SK-N-SH treated with all-trans-retinoic acid at 6 μM for 48 hours (cell line): Measurements from ENCODE around the gene CDR2L.

Source experiments
- ATAC-seq: fragments of 200-7000 bp; cut with Tn5 transposase; 3 replicates; pipeline ENCODE4 v1.9.1; 2020; ENCODE audit warnings: mild to moderate bottlenecking, moderate library complexity
- ARNTL ChIP-seq: fragments of 450-650 bp; formaldehyde crosslinking; IDR thresholded peaks from 2 replicates; pipeline ENCODE4 v1.5.0; 2020; ENCODE audit warnings: low read depth, mild to moderate bottlenecking, moderate library complexity, borderline replicate concordance
- CSDC2 ChIP-seq: fragments of 250-450 bp; sonication (Bioruptor Pico); IDR thresholded peaks from 2 replicates; pipeline ENCODE4 v1.5.0; 2020; ENCODE audit warnings: mild to moderate bottlenecking, moderate library complexity
- ESRRG ChIP-seq: fragments of 250-450 bp; sonication (Bioruptor Pico); IDR thresholded peaks from 2 replicates; pipeline ENCODE4 v1.6.1; 2021; ENCODE audit warnings: mild to moderate bottlenecking
- GLIS3 ChIP-seq: fragments of 250-450 bp; sonication (Bioruptor Pico); IDR thresholded peaks from 2 replicates; pipeline ENCODE4 v1.5.0; 2020; ENCODE audit warnings: mild to moderate bottlenecking, moderate library complexity
- ISL1 ChIP-seq: fragments of 250-450 bp; sonication (Bioruptor Pico); IDR thresholded peaks from 2 replicates; pipeline ENCODE4 v2.1.2; 2022; ENCODE audit warnings: mild to moderate bottlenecking, moderate library complexity
- OSR1 ChIP-seq: fragments of 250-450 bp; sonication (Bioruptor Pico); IDR thresholded peaks from 2 replicates; pipeline ENCODE4 v1.8.0; 2022; ENCODE audit warnings: moderate library complexity, mild to moderate bottlenecking, inconsistent platforms
- PPARA ChIP-seq: fragments of 250-450 bp; sonication (Bioruptor Pico); IDR thresholded peaks from 2 replicates; pipeline ENCODE4 v1.5.0; 2020; ENCODE audit warnings: mild to moderate bottlenecking, borderline replicate concordance
- RARB ChIP-seq: fragments of 250-450 bp; sonication (Bioruptor Pico); IDR thresholded peaks from 2 replicates; pipeline ENCODE4 v1.8.0; 2021; ENCODE audit warnings: mild to moderate bottlenecking, moderate library complexity
- SNAI2 ChIP-seq: fragments of 250-450 bp; sonication (Bioruptor Pico); IDR thresholded peaks from 2 replicates; pipeline ENCODE4 v1.5.0; 2020; ENCODE audit warnings: mild to moderate bottlenecking, moderate library complexity
- TCF4 ChIP-seq: fragments of 250-450 bp; sonication (Bioruptor Pico); IDR thresholded peaks from 2 replicates; pipeline ENCODE4 v1.8.0; 2021; ENCODE audit warnings: mild to moderate bottlenecking, moderate library complexity, borderline replicate concordance
- TOX ChIP-seq: fragments of 250-450 bp; sonication (Bioruptor Pico); IDR thresholded peaks from 2 replicates; pipeline ENCODE4 v1.8.0; 2021; ENCODE audit warnings: mild to moderate bottlenecking, moderate library complexity, borderline replicate concordance
- ZC3H10 ChIP-seq: fragments of 250-450 bp; sonication (Bioruptor Pico); IDR thresholded peaks from 2 replicates; pipeline ENCODE4 v1.5.1; 2021; ENCODE audit warnings: mild to moderate bottlenecking, moderate library complexity
- ZFP3 ChIP-seq: fragments of 250-450 bp; sonication (Bioruptor Pico); IDR thresholded peaks from 2 replicates; pipeline ENCODE4 v1.5.0; 2020; ENCODE audit warnings: mild to moderate bottlenecking, moderate library complexity
- ZFP30 ChIP-seq: fragments of 450-650 bp; formaldehyde crosslinking; IDR thresholded peaks from 2 replicates; pipeline ENCODE4 v1.5.0; 2022; ENCODE audit warnings: mild to moderate bottlenecking, moderate library complexity
- ZNF565 ChIP-seq: fragments of 450-650 bp; formaldehyde crosslinking; conservative IDR thresholded peaks from 2 replicates; pipeline ENCODE4 v1.5.0; 2020; ENCODE audit warnings: low read depth, mild to moderate bottlenecking, moderate library complexity
- ZNF8 ChIP-seq: fragments of 450-650 bp; formaldehyde crosslinking; IDR thresholded peaks from 2 replicates; pipeline ENCODE4 v1.5.0; 2020; ENCODE audit warnings: mild to moderate bottlenecking, moderate library complexity
- TF ChIP-seq, protein P1 (sequence below): fragments of 250-450 bp; sonication (Bioruptor Pico); IDR thresholded peaks from 2 replicates; pipeline ENCODE4 v1.5.1; 2021; ENCODE audit warnings: mild to moderate bottlenecking, moderate library complexity
- TF ChIP-seq, protein P2 (sequence below): fragments of 250-450 bp; sonication (Bioruptor Pico); IDR thresholded peaks from 2 replicates; pipeline ENCODE4 v1.8.0; 2021; ENCODE audit warnings: low read depth, mild to moderate bottlenecking, moderate library complexity, borderline replicate concordance
- TF ChIP-seq, protein P3 (sequence below): fragments of 250-450 bp; sonication (Bioruptor Pico); IDR thresholded peaks from 2 replicates; pipeline ENCODE4 v1.5.1; 2020; ENCODE audit warnings: low read depth, mild to moderate bottlenecking, moderate library complexity
- TF ChIP-seq, protein P4 (sequence below): fragments of 250-450 bp; sonication (Bioruptor Pico); IDR thresholded peaks from 2 replicates; pipeline ENCODE4 v1.5.0; 2020; ENCODE audit warnings: mild to moderate bottlenecking, moderate library complexity

CDR2L gene

DNA sequence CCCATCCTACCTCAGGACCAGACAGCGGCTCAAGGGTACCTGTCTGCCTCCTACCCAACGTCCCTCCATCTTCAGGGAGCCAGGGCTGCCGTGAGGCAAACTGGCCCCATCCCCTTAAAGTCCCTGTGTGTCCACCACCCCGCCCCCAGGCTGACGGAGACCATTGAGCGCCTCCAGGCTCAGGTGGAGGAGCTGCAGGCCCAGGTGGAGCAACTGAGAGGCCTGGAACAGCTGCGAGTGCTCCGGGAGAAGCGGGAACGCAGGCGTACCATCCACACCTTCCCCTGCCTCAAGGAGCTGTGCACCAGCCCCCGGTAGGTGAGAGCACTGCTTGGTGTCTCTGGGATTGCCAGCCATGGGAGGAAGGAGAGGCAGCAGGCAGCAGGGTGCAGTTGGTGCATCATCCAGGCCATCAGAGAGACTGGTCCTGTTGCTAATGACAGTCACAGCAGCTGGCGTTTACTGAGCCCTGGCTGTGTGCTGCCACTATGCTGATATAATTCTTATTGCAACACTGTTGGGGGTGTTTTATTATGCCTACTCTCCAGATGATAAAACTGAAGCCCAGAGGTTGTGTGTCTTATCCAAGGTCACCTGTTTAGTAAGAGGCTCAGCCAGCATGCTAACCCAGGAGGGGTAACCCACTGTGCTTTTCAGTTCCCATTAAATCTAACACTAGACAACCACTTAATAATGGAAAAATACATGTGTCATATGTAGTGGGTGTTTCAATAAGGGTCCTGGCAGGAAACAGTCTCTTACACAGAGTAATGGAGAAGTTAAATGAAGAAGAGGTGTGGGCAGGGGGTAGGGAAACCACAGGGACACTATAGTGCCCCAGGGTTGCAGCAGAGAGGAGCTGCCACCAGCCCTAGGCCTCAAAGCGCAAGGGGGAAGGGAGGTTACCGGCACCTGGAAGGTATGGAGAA lies 14.7 kb downstream of the CDR2L start:
- no peak for ATAC-seq
- TF ChIP-seq ZNF565 (CRISPR knock-in tag) = no peak
- TF ChIP-seq ZFP30 (CRISPR knock-in tag) = no peak

DNA sequence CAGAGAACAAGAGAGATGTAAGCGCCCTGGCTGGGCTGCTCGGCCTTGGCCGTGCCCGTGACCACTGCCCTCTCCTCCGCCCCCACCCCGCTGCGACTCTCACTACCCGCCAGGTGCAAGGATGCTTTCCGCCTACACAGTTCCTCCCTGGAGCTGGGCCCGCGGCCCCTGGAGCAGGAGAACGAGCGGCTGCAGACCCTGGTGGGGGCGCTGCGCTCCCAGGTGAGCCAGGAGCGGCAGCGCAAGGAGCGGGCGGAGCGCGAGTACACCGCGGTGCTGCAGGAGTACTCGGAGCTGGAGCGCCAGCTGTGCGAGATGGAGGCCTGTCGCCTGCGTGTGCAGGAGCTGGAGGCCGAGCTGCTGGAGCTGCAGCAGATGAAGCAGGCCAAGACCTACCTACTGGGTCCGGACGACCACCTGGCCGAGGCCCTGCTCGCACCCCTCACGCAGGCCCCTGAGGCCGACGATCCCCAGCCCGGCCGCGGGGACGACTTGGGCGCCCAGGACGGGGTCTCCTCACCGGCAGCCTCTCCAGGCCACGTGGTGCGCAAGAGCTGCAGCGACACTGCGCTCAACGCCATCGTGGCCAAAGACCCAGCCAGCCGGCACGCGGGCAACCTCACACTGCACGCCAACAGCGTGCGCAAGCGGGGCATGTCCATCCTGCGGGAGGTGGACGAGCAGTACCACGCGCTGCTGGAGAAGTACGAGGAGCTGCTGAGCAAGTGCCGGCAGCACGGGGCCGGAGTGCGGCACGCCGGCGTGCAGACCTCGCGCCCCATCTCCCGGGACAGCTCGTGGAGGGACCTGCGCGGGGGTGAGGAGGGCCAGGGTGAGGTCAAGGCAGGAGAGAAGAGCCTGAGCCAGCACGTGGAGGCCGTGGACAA lies 15.9 kb downstream of the CDR2L start:
- TF ChIP-seq ESRRG (CRISPR knock-in tag) (no peak), ZNF565 (CRISPR knock-in tag) (no peak), CSDC2 (CRISPR knock-in tag) (no peak), TCF4 (CRISPR knock-in tag) (no peak), RARB (no peak), GLIS3 (no peak), ZC3H10 (CRISPR knock-in tag) (no peak), ZNF8 (CRISPR knock-in tag) (no peak), ZFP3 (CRISPR knock-in tag) (no peak), OSR1 (CRISPR knock-in tag) (no peak), ISL1 (CRISPR knock-in tag) (no peak)
- TF ChIP-seq, protein P1, sequence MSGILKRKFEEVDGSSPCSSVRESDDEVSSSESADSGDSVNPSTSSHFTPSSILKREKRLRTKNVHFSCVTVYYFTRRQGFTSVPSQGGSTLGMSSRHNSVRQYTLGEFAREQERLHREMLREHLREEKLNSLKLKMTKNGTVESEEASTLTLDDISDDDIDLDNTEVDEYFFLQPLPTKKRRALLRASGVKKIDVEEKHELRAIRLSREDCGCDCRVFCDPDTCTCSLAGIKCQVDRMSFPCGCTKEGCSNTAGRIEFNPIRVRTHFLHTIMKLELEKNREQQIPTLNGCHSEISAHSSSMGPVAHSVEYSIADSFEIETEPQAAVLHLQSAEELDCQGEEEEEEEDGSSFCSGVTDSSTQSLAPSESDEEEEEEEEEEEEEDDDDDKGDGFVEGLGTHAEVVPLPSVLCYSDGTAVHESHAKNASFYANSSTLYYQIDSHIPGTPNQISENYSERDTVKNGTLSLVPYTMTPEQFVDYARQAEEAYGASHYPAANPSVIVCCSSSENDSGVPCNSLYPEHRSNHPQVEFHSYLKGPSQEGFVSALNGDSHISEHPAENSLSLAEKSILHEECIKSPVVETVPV (CRISPR knock-in tag) = no peak
- TF ChIP-seq, protein P2, sequence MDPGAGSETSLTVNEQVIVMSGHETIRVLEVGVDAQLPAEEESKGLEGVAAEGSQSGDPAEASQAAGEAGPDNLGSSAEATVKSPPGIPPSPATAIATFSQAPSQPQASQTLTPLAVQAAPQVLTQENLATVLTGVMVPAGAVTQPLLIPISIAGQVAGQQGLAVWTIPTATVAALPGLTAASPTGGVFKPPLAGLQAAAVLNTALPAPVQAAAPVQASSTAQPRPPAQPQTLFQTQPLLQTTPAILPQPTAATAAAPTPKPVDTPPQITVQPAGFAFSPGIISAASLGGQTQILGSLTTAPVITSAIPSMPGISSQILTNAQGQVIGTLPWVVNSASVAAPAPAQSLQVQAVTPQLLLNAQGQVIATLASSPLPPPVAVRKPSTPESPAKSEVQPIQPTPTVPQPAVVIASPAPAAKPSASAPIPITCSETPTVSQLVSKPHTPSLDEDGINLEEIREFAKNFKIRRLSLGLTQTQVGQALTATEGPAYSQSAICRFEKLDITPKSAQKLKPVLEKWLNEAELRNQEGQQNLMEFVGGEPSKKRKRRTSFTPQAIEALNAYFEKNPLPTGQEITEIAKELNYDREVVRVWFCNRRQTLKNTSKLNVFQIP (CRISPR knock-in tag) = no peak
- TF ChIP-seq, protein P3, sequence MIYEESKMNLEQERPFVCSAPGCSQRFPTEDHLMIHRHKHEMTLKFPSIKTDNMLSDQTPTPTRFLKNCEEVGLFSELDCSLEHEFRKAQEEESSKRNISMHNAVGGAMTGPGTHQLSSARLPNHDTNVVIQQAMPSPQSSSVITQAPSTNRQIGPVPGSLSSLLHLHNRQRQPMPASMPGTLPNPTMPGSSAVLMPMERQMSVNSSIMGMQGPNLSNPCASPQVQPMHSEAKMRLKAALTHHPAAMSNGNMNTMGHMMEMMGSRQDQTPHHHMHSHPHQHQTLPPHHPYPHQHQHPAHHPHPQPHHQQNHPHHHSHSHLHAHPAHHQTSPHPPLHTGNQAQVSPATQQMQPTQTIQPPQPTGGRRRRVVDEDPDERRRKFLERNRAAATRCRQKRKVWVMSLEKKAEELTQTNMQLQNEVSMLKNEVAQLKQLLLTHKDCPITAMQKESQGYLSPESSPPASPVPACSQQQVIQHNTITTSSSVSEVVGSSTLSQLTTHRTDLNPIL (CRISPR knock-in tag) = no peak
- ATAC-seq = no peak

DNA sequence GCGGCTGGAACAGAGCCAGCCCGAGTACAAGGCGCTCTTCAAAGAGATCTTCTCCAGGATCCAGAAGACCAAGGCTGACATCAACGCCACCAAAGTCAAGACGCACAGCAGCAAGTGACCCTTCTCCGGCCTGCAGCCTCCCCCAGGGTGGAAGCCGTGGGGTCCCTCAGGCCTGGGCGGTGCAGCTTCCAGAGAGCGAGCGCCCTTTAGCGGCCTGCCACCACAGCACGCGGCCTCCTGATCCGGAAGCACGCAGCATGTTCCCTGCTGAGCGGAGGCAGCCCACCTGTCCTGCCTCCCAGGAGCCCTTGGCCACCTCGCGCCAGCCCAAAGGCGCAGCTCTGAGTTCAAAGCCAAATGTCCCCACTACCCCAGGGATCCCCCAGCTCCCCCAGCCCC lies 16.5 kb downstream of the CDR2L start:
- TF ChIP-seq, protein P1 (CRISPR knock-in tag) = no peak
- TF ChIP-seq ZFP30 (CRISPR knock-in tag) (no peak), OSR1 (CRISPR knock-in tag) (no peak), ZFP3 (CRISPR knock-in tag) (no peak), RARB (no peak), ESRRG (CRISPR knock-in tag) (no peak), ZNF8 (CRISPR knock-in tag) (no peak), ZNF565 (CRISPR knock-in tag) (no peak), CSDC2 (CRISPR knock-in tag) (no peak), ISL1 (CRISPR knock-in tag) (no peak), PPARA (CRISPR knock-in tag) (no peak), ARNTL (CRISPR knock-in tag) (no peak), SNAI2 (no peak), ZC3H10 (CRISPR knock-in tag) (no peak), TCF4 (CRISPR knock-in tag) (no peak), TOX (CRISPR knock-in tag) (no peak)
- TF ChIP-seq, protein P4, sequence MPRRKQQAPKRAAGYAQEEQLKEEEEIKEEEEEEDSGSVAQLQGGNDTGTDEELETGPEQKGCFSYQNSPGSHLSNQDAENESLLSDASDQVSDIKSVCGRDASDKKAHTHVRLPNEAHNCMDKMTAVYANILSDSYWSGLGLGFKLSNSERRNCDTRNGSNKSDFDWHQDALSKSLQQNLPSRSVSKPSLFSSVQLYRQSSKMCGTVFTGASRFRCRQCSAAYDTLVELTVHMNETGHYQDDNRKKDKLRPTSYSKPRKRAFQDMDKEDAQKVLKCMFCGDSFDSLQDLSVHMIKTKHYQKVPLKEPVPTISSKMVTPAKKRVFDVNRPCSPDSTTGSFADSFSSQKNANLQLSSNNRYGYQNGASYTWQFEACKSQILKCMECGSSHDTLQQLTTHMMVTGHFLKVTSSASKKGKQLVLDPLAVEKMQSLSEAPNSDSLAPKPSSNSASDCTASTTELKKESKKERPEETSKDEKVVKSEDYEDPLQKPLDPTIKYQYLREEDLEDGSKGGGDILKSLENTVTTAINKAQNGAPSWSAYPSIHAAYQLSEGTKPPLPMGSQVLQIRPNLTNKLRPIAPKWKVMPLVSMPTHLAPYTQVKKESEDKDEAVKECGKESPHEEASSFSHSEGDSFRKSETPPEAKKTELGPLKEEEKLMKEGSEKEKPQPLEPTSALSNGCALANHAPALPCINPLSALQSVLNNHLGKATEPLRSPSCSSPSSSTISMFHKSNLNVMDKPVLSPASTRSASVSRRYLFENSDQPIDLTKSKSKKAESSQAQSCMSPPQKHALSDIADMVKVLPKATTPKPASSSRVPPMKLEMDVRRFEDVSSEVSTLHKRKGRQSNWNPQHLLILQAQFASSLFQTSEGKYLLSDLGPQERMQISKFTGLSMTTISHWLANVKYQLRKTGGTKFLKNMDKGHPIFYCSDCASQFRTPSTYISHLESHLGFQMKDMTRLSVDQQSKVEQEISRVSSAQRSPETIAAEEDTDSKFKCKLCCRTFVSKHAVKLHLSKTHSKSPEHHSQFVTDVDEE = no peak
- TF ChIP-seq, protein P2 (CRISPR knock-in tag) = no peak
- TF ChIP-seq, protein P3 (CRISPR knock-in tag) = no peak
- no peak for ATAC-seq
